ENCODE data around the gene KRTAP4-6. TPM values are rescaled to one million over a fixed set of nuclear protein-coding genes. Genes with fewer than 3 reads are reported as not detected.

The KRTAP4-6 gene
- not detected in 2 replicates for total RNA-seq

GRCh38 chr17:41140360-41141131 is at the start of gene KRTAP4-6:
TSS of gene KRTAP4-6 (minus strand) at chr17:41140544. CDS start at chr17:41140487, 57 bp downstream.

GRCh38 chr17:41189837-41190318 is 49.5 kb upstream of the KRTAP4-6 start, which contains the start of gene KRTAP9-1:
TSS of gene KRTAP9-1 (plus strand) at chr17:41189887. CDS start at chr17:41189887, 0 bp downstream.

GRCh38 chr17:41184480-41184961 is 44.2 kb upstream of the KRTAP4-6 start, which contains the start of gene KRTAP4-1:
TSS of gene KRTAP4-1 (minus strand) at chr17:41184911. CDS start at chr17:41184854, 57 bp downstream.

GRCh38 chr17:41177727-41178271 is 37.5 kb upstream of the KRTAP4-6 start, which contains the start of gene KRTAP4-2:
TSS of gene KRTAP4-2 (minus strand) at chr17:41178221. CDS start at chr17:41178164, 57 bp downstream.

GRCh38 chr17:41168121-41168520 is 27.8 kb upstream of the KRTAP4-6 start, which contains the start of gene KRTAP4-3:
TSS of gene KRTAP4-3 (minus strand) at chr17:41168221. CDS start at chr17:41168172, 49 bp downstream.

GRCh38 chr17:41160648-41161047 is 20.3 kb upstream of the KRTAP4-6 start, which contains the start of gene KRTAP4-4:
TSS of gene KRTAP4-4 (minus strand) at chr17:41160748. CDS start at chr17:41160691, 57 bp downstream.

GRCh38 chr17:41149652-41149985 is 9.3 kb upstream of the KRTAP4-6 start, which contains the start of gene KRTAP4-5:
TSS of gene KRTAP4-5 (minus strand) at chr17:41149825. CDS start at chr17:41149767, 58 bp downstream.

GRCh38 chr17:41123991-41124371 is 16.4 kb downstream of the KRTAP4-6 start, which contains the start of gene KRTAP4-12:
TSS of gene KRTAP4-12 (minus strand) at chr17:41124182. CDS start at chr17:41124122, 60 bp downstream.

GRCh38 chr17:41117846-41118386 is 22.4 kb downstream of the KRTAP4-6 start, which contains the start of gene KRTAP4-11:
TSS of gene KRTAP4-11 (minus strand) at chr17:41118373. CDS start at chr17:41118315, 58 bp downstream.

GRCh38 chr17:41105347-41105746 is 35.0 kb downstream of the KRTAP4-6 start, which contains the start of gene KRTAP4-9:
TSS of gene KRTAP4-9 (plus strand) at chr17:41105389. CDS start at chr17:41105389, 0 bp downstream.

GRCh38 chr17:41101586-41102259 is 38.6 kb downstream of the KRTAP4-6 start, which contains the start of gene KRTAP4-16:
TSS of gene KRTAP4-16 (minus strand) at chr17:41102209. CDS start at chr17:41102209, 0 bp downstream.

GRCh38 chr17:41098042-41098441 is 42.3 kb downstream of the KRTAP4-6 start, which contains the start of gene KRTAP4-8:
TSS of gene KRTAP4-8 (minus strand) at chr17:41098142. CDS start at chr17:41098084, 58 bp downstream.

Other genes with a start within 250 kb of the KRTAP4-6 start
- under 0.01 TPM in 1 of 2 replicates, not detected in the other for gene KRT23, start 202.9 kb downstream of the KRTAP4-6 start, total RNA-seq
- gene KRT39, start 173.6 kb downstream of the KRTAP4-6 start, total RNA-seq: 0.28 TPM in 1 of 2 replicates, not detected in the other
- gene KRT40, start 156.2 kb downstream of the KRTAP4-6 start, total RNA-seq: not detected in 2 replicates
- gene KRTAP3-3, start 146.4 kb downstream of the KRTAP4-6 start, total RNA-seq: not detected in 2 replicates
- not detected in 2 replicates for gene KRTAP3-2, start 140.6 kb downstream of the KRTAP4-6 start, total RNA-seq
- not detected in 2 replicates for gene KRTAP3-1, start 131.4 kb downstream of the KRTAP4-6 start, total RNA-seq
- 1.9 and 5.1 TPM in 2 replicates for gene KRTAP1-5, start 113.3 kb downstream of the KRTAP4-6 start, total RNA-seq
- not detected in 2 replicates for gene KRTAP1-4, start 110.3 kb downstream of the KRTAP4-6 start, total RNA-seq
- gene KRTAP1-3, start 105.7 kb downstream of the KRTAP4-6 start, total RNA-seq: not detected in 2 replicates
- under 0.01 TPM in 1 of 2 replicates, not detected in the other for gene KRTAP1-1, start 99.1 kb downstream of the KRTAP4-6 start, total RNA-seq
- gene KRTAP2-1, start 93.2 kb downstream of the KRTAP4-6 start, total RNA-seq: not detected in 2 replicates
- not detected in 2 replicates for gene KRTAP2-2, start 85.3 kb downstream of the KRTAP4-6 start, total RNA-seq
- gene KRTAP2-3, start 80.4 kb downstream of the KRTAP4-6 start, total RNA-seq: under 0.01 and 0.77 TPM in 2 replicates
- 0.28 TPM in 1 of 2 replicates, not detected in the other for gene KRTAP2-4, start 74.7 kb downstream of the KRTAP4-6 start, total RNA-seq
- gene KRTAP4-7, start 56.4 kb downstream of the KRTAP4-6 start, total RNA-seq: not detected in 2 replicates
- not detected in 2 replicates for gene KRTAP4-8, start 42.4 kb downstream of the KRTAP4-6 start, total RNA-seq
- gene KRTAP4-16, start 38.3 kb downstream of the KRTAP4-6 start, total RNA-seq: not detected in 2 replicates
- not detected in 2 replicates for gene KRTAP4-9, start 35.2 kb downstream of the KRTAP4-6 start, total RNA-seq
- gene KRTAP4-11, start 22.2 kb downstream of the KRTAP4-6 start, total RNA-seq: not detected in 2 replicates
- not detected in 2 replicates for gene KRTAP4-12, start 16.4 kb downstream of the KRTAP4-6 start, total RNA-seq
- not detected in 2 replicates for gene KRTAP4-5, start 9.3 kb upstream of the KRTAP4-6 start, total RNA-seq
- not detected in 2 replicates for gene KRTAP4-4, start 20.2 kb upstream of the KRTAP4-6 start, total RNA-seq
- not detected in 2 replicates for gene KRTAP4-3, start 27.7 kb upstream of the KRTAP4-6 start, total RNA-seq
- not detected in 2 replicates for gene KRTAP4-2, start 37.7 kb upstream of the KRTAP4-6 start, total RNA-seq
- gene KRTAP4-1, start 44.4 kb upstream of the KRTAP4-6 start, total RNA-seq: not detected in 2 replicates
- gene KRTAP9-1, start 49.3 kb upstream of the KRTAP4-6 start, total RNA-seq: not detected in 2 replicates
- not detected in 2 replicates for gene KRTAP9-2, start 86.1 kb upstream of the KRTAP4-6 start, total RNA-seq
- gene KRTAP9-3, start 91.9 kb upstream of the KRTAP4-6 start, total RNA-seq: not detected in 2 replicates
- gene KRTAP9-8, start 97.5 kb upstream of the KRTAP4-6 start, total RNA-seq: not detected in 2 replicates
- gene KRTAP9-4, start 109.1 kb upstream of the KRTAP4-6 start, total RNA-seq: not detected in 2 replicates
- gene KRTAP9-9, start 114.8 kb upstream of the KRTAP4-6 start, total RNA-seq: not detected in 2 replicates
- not detected in 2 replicates for gene KRTAP9-6, start 124.8 kb upstream of the KRTAP4-6 start, total RNA-seq
- gene KRTAP9-7, start 135.2 kb upstream of the KRTAP4-6 start, total RNA-seq: not detected in 2 replicates
- gene KRTAP29-1, start 162.3 kb upstream of the KRTAP4-6 start, total RNA-seq: not detected in 2 replicates
- gene KRTAP16-1, start 168.8 kb upstream of the KRTAP4-6 start, total RNA-seq: not detected in 2 replicates
- not detected in 2 replicates for gene KRTAP17-1, start 175.2 kb upstream of the KRTAP4-6 start, total RNA-seq
- not detected in 2 replicates for gene KRT33A, start 210.3 kb upstream of the KRTAP4-6 start, total RNA-seq
- gene KRT33B, start 229.3 kb upstream of the KRTAP4-6 start, total RNA-seq: under 0.01 TPM in 2 replicates
- 2.0 and 2.9 TPM in 2 replicates for gene KRT34, start 241.8 kb upstream of the KRTAP4-6 start, total RNA-seq

Data from regular cardiac myocyte (primary cell).